EH (cell line): Measurements from ENCODE around the gene TLL2.
"Not testable (repeated sequence)": the region's sequence is repeated elsewhere in the genome, so short reads cannot be mapped to it uniquely, and the experiment has no call there.

ENCODE experiments used
- DNase-seq: peaks from one replicate; pipeline ENCODE4 v3.0.0-alpha.2; 2015; ENCODE audit warnings: low read depth

The TLL2 gene

DNA sequence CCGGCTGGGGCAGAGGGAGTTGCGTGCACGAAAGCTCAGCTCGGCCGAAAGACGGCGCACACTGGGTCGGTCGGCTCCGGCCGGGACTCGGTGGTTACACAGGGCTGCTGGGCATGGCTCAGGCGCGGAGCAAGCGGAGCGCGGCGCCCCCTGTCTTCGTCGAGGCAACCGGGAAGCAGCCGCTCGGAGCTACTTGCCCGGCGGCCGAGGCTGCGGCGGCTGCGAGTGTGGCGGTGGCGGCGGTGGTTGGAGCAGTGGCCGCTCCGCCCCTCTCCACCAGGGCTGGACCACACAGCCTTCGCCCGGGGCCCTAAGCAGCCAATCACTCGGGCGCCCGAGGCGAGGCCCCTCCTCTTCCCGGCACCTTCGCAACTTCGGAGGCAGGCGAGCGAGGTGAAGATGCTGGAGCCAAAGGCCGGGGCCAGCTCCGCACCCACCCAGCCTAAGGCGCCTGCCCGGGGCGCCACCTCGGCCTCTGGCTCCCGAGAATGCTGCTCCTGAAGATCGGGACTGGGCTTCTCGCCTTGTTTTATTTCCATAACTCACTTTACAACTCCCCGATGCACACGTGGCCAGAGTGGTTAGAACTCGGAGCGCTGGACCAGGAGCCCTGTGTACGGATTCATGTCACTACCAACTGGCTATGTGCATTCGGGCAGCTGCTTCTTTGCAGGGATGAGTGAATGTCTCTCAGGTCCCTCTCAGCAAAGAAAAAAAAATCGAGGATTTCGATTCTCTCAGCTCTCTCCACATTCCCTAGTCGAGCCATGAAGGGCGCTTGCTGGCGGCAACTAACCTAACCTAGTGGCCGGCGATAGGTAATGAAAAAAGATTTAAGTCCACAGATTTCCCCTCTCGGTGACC is at the start of gene TLL2:
Gene TLL2, minus strand, starts transcription at position 229 of the 864 bp plus-strand sequence. CDS start 241 bp downstream, outside the sequence.
- DNase-seq, result peak; percentile 92

DNA sequence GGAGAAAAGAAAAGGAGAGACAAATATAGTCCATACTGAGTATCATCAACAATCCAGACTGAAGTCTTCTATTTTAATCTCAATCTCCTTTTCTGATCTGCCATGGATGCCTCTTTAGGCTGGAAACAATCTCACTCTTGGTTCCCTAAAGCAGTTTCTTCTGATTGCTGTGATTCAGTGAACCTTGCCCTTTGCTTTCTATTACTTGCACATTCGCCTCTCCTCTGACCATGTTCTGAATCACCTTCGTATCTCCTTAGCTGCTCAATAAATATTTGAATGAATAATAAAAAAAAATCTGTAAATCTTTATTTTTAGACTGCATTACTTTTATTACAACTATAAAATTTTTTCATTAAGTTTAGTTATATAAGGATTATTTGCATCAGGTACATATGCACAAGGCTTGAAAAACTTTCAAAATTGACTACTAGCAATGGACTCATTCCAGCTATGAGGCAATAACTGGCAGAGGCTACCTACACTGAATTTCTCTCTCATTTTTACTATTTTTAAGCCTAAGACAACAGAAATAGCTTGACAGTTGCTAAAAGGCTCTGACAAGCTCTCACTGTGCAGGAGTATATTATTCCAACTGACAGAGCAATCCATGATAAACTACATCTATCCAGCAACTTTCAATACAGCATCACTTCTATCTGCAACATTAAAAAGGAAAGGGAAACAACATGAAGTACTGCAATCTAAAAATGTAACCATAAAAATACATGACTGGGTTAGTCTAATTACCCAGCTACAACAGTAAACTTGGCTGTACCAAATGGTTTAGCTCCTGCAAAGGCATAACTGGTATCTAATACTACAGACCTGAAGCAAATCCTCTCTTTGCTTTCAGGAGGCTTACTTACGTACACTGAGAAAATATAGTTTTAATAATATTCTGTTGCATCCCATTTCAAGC is 47.5 kb upstream of the TLL2 start:
- no peak for DNase-seq

GRCh38 chr10:96560489-96560888 is 46.8 kb upstream of the TLL2 start:
- no peak for DNase-seq

DNA sequence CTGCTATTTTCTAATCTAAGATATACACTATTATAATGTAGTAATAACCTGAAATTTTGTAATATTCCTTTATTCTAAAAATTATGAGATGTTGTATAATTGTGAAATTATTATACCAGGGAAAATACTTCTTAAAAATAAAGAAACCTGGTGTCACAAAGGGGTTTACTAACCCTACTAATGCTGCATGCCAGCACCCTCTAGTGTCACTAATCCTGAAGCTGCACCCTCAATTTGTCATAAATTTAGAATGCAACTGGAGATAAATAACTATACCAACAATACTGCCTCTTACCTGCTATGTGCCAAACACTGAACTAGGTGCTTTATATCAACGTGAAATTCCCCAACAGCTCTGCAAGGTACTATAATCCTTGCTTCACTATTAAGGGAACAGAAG is 42.3 kb upstream of the TLL2 start:
- peak; percentile 32 for DNase-seq

DNA sequence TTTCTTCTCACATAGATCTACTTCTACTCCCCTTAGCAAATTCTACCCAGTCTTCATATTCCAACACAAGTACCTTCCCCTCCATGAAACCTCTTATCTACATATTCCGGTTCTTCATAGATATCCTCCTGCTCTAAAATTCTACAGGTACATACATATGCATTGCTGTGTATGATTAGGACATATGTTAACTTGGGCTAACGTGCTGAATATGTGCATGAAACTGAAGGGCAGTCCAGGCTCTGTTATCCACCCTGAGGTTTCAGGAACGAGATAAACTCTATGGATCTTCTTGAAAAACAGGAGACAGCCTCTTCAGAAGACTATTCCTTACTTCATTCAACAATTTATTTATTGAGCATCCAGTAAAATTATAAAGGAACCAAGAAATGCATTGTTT is 41.6 kb upstream of the TLL2 start:
- DNase-seq, result no peak

GRCh38 chr10:96548589-96548988 is 34.9 kb upstream of the TLL2 start:
- DNase-seq, result no peak

GRCh38 chr10:96545558-96545957 is 31.8 kb upstream of the TLL2 start:
- DNase-seq, result not testable (repeated sequence)

GRCh38 chr10:96541921-96542320 is 28.2 kb upstream of the TLL2 start:
- DNase-seq, result peak; percentile 49

DNA sequence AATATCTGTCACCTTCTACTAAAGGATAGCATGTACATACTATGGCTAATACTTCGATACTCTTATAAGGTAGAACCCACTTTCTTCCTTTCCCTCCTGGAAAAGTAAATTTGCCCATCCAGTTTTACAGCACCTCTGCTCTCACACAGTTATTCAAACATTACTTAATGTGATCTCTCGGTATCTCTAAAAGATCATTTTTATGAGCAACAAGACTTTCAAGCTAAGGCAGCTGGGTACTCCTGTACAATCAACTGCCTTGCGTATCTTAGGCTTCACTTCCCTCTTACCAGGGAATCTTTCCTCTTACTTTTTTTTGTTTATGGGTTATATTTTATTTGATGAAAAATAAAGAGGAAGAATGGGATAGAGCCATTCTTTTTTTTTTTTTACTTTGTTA is 26.5 kb upstream of the TLL2 start:
- DNase-seq, result no peak

- no peak for DNase-seq
Measured at GRCh38 chr10:96538683-96539082, 25.0 kb upstream of the TLL2 start.

DNA sequence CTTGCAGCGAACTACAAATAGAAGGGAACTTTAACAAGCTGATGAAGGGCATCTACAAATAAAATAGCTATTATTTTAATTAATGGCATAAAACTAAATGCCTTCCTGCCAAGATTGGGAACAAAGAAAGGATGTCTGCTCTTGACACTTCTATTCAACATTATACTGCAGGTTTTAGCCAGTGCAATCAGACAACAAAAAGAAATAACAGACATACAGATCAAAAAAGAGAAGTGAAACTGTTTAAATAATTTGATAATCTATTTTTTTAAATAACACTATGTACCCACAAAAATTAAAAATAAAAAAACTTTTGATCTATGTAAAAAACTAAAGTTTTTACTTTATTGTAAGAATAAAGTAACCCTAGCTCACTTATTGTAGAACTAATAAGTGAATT is 22.4 kb upstream of the TLL2 start:
- DNase-seq, result no peak

GRCh38 chr10:96532523-96532922 is 18.8 kb upstream of the TLL2 start:
- DNase-seq, result peak; percentile 58

DNA sequence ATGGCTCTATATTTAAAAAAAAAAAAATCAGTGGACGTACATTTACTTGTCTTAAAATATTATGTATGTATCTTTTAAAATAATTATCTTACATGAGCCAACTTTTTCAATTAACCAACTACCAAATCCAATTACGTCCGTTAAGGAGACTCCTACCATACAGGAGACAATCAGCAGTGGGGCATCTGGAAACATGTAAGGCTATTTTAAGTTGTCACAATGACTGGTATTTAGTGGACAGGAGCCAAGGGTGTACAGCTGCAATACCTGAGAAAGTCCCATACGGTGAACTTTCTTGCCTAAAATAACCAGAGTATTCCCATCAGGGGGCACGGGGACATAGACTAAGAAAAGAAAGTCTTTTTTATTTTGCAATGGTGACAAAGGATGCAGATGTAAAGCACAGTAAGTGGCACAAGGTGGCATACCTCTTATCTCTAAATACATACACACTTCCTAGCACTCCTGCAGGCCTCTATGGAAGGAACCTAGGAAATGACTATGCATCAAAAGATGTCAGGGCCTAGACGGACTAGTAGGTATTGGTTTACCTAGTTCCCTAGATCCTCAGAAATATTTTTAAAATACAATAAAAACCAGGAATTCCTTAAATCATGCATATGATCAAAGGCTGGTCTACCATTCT is 16.0 kb upstream of the TLL2 start:
- no peak for DNase-seq

DNA sequence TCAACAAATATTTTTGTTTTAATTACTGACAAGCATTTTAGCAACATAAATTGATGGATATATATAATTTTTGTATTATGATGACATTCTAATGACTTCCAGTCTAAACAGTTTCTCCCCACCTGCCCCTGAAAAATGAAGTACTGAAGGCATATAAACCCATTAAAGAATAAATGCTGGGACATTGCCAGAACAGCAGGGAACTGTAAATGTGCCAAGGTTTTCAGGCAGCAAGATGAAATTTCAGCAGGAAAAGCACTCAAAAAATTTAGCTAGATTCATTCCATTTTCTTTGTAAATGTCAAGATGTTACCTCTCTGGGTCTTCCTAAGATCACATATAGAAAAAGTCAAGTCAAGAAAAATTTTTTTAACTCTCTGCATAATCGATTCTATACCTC is 11.0 kb upstream of the TLL2 start:
- no peak for DNase-seq

- DNase-seq, result no peak
Measured at GRCh38 chr10:96517284-96517683, 3.6 kb upstream of the TLL2 start.

DNA sequence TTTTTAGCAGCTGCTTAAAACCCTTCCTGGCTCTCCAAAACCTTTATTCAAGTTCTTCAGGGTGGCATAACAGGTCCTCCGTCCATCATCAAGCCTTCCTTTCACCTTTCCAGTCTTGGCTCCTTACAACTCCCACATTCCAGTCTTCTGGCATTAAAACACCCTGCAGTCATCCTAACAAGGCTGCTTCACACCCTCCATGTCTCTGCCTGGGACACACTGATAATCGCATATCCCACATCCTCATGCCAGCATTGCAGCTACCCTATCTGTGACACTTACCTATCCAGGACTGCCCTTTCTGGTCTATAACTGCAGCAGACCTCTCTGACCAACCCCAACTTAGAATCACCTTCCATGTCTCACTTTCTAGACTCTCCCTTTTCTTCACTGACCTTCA is 2.6 kb upstream of the TLL2 start:
- DNase-seq, result no peak

GRCh38 chr10:96513305-96513697 is 425 bp downstream of the TLL2 start:
- DNase-seq, result no peak

- peak; percentile 37 for DNase-seq
Measured at GRCh38 chr10:96512524-96513304, 1.0 kb downstream of the TLL2 start.

GRCh38 chr10:96511044-96511945 is 2.4 kb downstream of the TLL2 start:
- peak; percentile 34 for DNase-seq

DNA sequence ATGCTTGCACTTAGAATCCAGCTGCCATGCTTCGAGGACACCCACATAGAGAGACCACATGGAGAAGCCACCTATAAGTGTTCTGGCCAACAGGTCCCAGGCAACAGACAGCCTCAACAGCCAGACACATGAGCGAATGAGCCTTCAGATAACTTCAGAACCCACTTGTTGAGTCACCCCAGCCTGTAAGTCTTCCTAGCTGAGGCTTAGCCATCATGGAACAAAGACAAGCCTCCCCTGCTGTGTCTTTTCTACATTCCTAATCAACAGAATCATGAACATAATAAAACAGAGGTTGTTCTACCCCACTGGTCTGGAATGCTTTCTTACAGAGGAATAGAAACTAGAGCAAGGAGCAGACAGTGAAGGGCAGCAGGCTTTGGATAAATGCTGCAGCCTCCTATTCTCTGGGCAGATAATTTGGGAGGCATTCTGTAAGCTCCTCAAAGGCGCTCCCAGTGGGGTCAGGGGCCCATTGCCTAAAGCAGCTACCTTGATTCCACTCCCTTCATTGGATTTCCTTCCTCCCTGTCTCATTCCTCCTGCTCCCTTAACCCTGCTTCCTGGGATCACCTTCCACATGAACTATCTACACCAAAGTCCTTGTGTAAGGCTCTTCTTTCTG is 4.6 kb downstream of the TLL2 start:
- DNase-seq, result peak; percentile 86
